ENCODE results near the gene ZNF479. TPM values are rescaled to one million over a fixed set of nuclear protein-coding genes. Genes with fewer than 3 reads are reported as not detected.
"Not testable (repeated sequence)": the region's sequence is repeated elsewhere in the genome, so short reads cannot be mapped to it uniquely, and the experiment has no call there.

Gene ZNF479
- total RNA-seq (2021) = not detected in 3 replicates
- not detected for Bru-seq, nascent RNA
- long read RNA-seq, experiment 1 = 0 reads
- long read RNA-seq, experiment 2 = 0 reads
- long read RNA-seq, experiment 3 = 0 reads

DNA sequence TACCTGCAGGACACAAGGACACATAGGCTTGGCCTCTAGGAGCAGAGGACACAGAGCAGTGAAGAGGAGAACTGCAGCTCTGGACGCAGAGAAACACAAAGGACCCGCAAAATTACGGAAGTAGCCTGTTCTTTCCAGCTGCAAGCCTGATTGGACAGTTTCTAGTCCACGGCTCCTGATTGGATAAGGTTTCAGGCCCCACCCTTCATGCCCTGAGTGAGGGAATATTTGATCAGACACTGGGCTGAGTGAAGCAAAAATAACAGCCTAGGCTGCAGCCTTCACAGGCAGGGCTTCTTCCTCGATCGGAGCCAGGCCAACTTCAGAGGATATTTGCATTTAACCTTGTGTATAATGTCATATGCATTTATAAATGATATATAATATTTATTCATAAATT lies at the start of gene ZNF479:
TSS of gene ZNF479 (minus strand) at position 101 of the 400 bp plus-strand sequence. CDS start 112 bp downstream, outside the sequence.
- Mint-ChIP-seq H3K9me3 (peaks cover 41% of the 10 kb centered on the region), H3K36me3 (peaks cover 51% of the 10 kb centered on the region)
- ATAC-seq; H3K27ac Mint-ChIP-seq; H3K4me3 Mint-ChIP-seq; DNase-seq (ENCODE audit: low spot score); POLR2A ChIA-PET; CTCF ChIA-PET; H3K4me1 Mint-ChIP-seq; H3K27me3 Mint-ChIP-seq (ENCODE audit: low read depth): not testable (repeated sequence)

DNA sequence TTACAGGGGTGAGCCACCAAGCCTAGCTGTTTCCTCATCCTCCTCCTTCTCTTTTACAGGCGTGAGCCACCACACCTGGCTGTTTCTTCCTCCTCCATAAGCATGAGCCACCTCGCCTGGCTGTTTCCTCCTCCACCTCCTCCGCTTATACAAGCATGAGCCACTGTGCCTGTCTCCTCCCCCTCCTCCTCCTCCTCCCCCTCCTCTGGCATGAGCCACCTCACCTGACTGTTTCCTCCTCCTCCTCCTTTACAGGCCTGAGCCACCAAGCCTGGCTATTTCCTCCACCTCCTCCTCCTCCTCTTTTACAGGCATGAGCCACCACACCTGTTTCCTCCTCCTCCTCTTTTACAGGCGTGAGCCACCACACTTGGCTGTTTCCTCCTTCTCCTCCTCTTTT lies 49.8 kb upstream of the ZNF479 start:
- Mint-ChIP-seq H3K36me3 (peaks cover 39% of the 10 kb centered on the region), H3K4me3 (no peak overlapping the region), H3K9me3 (peaks cover 25% of the 10 kb centered on the region), H3K27me3 (ENCODE audit: low read depth) (no peaks in the 10 kb centered on the region; the same call in 1 of the 2 replicates), H3K27ac (no peak overlapping the region), H3K4me1 (no peaks in the 10 kb centered on the region)
- CTCF ChIA-PET = no interaction called here
- no peak for DNase-seq (ENCODE audit: low spot score)
- POLR2A ChIA-PET = no interaction called here
- ATAC-seq = no peak
- TF ChIP-seq SMAD4 (CRISPR knock-in tag; IDR thresholded peaks at IDR 0.05) (no peak), SP1 (CRISPR knock-in tag; conservative IDR thresholded peaks at IDR 0.05) (no peak), MXD4 (CRISPR knock-in tag; IDR thresholded peaks at IDR 0.05; ENCODE audit: borderline replicate concordance) (no peak), NFYB (CRISPR knock-in tag; conservative IDR thresholded peaks at IDR 0.05; ENCODE audit: low read depth) (no peak), ESRRA (CRISPR knock-in tag; IDR thresholded peaks at IDR 0.05; ENCODE audit: borderline replicate concordance) (no peak), ELF4 (CRISPR knock-in tag; IDR thresholded peaks at IDR 0.05; ENCODE audit: low read depth) (no peak), TEAD1 (CRISPR knock-in tag; IDR thresholded peaks at IDR 0.05) (no peak), ZNF138 (CRISPR knock-in tag; conservative IDR thresholded peaks at IDR 0.05) (no peak), NR2C2 (CRISPR knock-in tag; IDR thresholded peaks at IDR 0.05) (no peak)
- TF ChIP-seq, protein P1, sequence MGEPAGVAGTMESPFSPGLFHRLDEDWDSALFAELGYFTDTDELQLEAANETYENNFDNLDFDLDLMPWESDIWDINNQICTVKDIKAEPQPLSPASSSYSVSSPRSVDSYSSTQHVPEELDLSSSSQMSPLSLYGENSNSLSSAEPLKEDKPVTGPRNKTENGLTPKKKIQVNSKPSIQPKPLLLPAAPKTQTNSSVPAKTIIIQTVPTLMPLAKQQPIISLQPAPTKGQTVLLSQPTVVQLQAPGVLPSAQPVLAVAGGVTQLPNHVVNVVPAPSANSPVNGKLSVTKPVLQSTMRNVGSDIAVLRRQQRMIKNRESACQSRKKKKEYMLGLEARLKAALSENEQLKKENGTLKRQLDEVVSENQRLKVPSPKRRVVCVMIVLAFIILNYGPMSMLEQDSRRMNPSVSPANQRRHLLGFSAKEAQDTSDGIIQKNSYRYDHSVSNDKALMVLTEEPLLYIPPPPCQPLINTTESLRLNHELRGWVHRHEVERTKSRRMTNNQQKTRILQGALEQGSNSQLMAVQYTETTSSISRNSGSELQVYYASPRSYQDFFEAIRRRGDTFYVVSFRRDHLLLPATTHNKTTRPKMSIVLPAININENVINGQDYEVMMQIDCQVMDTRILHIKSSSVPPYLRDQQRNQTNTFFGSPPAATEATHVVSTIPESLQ (CRISPR knock-in tag; IDR thresholded peaks at IDR 0.05) = no peak
- TF ChIP-seq, protein P2, sequence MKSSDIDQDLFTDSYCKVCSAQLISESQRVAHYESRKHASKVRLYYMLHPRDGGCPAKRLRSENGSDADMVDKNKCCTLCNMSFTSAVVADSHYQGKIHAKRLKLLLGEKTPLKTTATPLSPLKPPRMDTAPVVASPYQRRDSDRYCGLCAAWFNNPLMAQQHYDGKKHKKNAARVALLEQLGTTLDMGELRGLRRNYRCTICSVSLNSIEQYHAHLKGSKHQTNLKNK (CRISPR knock-in tag; IDR thresholded peaks at IDR 0.05) = no peak
- TF ChIP-seq, protein P3, sequence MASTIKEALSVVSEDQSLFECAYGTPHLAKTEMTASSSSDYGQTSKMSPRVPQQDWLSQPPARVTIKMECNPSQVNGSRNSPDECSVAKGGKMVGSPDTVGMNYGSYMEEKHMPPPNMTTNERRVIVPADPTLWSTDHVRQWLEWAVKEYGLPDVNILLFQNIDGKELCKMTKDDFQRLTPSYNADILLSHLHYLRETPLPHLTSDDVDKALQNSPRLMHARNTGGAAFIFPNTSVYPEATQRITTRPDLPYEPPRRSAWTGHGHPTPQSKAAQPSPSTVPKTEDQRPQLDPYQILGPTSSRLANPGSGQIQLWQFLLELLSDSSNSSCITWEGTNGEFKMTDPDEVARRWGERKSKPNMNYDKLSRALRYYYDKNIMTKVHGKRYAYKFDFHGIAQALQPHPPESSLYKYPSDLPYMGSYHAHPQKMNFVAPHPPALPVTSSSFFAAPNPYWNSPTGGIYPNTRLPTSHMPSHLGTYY (CRISPR knock-in tag; IDR thresholded peaks at IDR 0.05) = no peak
- TF ChIP-seq, protein P4, sequence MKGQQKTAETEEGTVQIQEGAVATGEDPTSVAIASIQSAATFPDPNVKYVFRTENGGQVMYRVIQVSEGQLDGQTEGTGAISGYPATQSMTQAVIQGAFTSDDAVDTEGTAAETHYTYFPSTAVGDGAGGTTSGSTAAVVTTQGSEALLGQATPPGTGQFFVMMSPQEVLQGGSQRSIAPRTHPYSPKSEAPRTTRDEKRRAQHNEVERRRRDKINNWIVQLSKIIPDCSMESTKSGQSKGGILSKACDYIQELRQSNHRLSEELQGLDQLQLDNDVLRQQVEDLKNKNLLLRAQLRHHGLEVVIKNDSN (CRISPR knock-in tag; IDR thresholded peaks at IDR 0.05) = no peak
- TF ChIP-seq, protein P5, sequence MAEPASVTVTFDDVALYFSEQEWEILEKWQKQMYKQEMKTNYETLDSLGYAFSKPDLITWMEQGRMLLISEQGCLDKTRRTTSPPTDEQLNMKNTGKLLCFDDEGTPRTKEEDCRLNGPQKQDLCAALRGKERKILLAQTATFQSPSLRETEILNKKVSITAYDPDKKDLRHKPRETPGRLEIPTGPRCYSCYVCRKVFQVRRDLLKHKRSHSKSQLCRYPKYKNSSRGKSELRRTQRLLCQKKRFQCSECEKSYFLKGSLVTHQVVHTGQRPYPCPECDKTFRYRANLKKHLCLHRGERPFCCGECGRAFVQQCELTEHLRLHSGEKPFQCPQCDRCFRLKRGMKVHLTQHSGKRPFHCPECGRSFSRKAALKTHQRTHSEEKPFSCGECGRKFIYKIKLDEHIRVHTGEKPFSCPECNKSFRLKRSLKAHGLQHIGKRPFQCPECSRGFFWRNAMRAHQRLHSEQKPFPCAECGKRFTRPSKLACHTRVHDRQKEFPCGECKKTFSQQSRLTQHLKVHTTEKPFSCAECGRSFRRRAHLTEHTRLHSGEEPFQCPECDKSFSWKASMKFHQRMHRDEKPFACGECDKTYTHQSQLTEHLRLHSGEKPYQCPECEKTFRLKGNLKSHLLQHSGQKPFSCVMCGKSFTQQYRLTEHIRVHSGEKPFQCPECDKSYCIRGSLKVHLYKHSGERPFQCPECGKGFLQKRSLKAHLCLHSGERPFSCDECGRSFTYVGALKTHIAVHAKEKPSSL (CRISPR knock-in tag; conservative IDR thresholded peaks at IDR 0.05) = no peak
- TF ChIP-seq, protein P6, sequence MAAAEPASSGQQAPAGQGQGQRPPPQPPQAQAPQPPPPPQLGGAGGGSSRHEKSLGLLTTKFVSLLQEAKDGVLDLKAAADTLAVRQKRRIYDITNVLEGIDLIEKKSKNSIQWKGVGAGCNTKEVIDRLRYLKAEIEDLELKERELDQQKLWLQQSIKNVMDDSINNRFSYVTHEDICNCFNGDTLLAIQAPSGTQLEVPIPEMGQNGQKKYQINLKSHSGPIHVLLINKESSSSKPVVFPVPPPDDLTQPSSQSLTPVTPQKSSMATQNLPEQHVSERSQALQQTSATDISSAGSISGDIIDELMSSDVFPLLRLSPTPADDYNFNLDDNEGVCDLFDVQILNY (CRISPR knock-in tag; IDR thresholded peaks at IDR 0.05) = no peak
- TF ChIP-seq, protein P7, sequence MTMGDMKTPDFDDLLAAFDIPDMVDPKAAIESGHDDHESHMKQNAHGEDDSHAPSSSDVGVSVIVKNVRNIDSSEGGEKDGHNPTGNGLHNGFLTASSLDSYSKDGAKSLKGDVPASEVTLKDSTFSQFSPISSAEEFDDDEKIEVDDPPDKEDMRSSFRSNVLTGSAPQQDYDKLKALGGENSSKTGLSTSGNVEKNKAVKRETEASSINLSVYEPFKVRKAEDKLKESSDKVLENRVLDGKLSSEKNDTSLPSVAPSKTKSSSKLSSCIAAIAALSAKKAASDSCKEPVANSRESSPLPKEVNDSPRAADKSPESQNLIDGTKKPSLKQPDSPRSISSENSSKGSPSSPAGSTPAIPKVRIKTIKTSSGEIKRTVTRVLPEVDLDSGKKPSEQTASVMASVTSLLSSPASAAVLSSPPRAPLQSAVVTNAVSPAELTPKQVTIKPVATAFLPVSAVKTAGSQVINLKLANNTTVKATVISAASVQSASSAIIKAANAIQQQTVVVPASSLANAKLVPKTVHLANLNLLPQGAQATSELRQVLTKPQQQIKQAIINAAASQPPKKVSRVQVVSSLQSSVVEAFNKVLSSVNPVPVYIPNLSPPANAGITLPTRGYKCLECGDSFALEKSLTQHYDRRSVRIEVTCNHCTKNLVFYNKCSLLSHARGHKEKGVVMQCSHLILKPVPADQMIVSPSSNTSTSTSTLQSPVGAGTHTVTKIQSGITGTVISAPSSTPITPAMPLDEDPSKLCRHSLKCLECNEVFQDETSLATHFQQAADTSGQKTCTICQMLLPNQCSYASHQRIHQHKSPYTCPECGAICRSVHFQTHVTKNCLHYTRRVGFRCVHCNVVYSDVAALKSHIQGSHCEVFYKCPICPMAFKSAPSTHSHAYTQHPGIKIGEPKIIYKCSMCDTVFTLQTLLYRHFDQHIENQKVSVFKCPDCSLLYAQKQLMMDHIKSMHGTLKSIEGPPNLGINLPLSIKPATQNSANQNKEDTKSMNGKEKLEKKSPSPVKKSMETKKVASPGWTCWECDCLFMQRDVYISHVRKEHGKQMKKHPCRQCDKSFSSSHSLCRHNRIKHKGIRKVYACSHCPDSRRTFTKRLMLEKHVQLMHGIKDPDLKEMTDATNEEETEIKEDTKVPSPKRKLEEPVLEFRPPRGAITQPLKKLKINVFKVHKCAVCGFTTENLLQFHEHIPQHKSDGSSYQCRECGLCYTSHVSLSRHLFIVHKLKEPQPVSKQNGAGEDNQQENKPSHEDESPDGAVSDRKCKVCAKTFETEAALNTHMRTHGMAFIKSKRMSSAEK (CRISPR knock-in tag; IDR thresholded peaks at IDR 0.05; ENCODE audit: borderline replicate concordance) = no peak
- TF ChIP-seq, protein P8, sequence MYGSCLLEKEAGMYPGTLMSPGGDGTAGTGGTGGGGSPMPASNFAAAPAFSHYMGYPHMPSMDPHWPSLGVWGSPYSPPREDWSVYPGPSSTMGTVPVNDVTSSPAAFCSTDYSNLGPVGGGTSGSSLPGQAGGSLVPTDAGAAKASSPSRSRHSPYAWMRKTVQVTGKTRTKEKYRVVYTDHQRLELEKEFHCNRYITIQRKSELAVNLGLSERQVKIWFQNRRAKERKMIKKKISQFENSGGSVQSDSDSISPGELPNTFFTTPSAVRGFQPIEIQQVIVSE (CRISPR knock-in tag; IDR thresholded peaks at IDR 0.05; ENCODE audit: borderline replicate concordance) = no peak
- TF ChIP-seq, protein P9, sequence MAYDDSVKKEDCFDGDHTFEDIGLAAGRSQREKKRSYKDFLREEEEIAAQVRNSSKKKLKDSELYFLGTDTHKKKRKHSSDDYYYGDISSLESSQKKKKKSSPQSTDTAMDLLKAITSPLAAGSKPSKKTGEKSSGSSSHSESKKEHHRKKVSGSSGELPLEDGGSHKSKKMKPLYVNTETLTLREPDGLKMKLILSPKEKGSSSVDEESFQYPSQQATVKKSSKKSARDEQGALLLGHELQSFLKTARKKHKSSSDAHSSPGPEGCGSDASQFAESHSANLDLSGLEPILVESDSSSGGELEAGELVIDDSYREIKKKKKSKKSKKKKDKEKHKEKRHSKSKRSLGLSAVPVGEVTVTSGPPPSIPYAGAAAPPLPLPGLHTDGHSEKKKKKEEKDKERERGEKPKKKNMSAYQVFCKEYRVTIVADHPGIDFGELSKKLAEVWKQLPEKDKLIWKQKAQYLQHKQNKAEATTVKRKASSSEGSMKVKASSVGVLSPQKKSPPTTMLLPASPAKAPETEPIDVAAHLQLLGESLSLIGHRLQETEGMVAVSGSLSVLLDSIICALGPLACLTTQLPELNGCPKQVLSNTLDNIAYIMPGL (CRISPR knock-in tag; IDR thresholded peaks at IDR 0.05) = no peak

All from WTC11 (cell line).